ENCODE results near the gene MAP3K10.

Gene MAP3K10

DNA sequence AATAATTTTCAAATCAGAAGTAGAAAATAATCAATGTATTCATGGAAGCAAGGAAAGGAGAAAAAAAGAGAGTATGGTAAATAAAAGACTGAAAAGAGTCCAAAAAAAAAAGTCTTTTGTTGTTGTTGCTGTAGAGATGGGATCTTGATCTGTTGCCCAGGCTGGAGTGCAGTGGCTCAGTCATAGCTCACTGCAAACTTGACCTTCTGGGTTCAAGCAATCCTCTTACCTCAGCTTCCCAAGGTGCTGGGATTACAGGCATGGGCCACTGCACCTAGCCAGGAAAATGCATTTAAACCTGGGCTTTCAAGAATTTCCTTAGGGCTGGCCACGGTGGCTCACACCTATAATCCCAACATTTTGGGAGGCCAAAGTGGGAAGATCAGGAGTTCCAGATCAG, 7.0 kb upstream of the MAP3K10 start:
- in situ Hi-C loops (cut with HindIII; ENCODE audit: low pct_unique_long_range_greater_than_20kb, low sequenced_read_pairs): no loop called here
- DNase-seq (ENCODE audit: low read depth in 1 of 2, low spot score in 1 of 2): no peak
- no peak for TF ChIP-seq JUND (IDR thresholded peaks at IDR 0.05; ENCODE audit: low read depth)

DNA sequence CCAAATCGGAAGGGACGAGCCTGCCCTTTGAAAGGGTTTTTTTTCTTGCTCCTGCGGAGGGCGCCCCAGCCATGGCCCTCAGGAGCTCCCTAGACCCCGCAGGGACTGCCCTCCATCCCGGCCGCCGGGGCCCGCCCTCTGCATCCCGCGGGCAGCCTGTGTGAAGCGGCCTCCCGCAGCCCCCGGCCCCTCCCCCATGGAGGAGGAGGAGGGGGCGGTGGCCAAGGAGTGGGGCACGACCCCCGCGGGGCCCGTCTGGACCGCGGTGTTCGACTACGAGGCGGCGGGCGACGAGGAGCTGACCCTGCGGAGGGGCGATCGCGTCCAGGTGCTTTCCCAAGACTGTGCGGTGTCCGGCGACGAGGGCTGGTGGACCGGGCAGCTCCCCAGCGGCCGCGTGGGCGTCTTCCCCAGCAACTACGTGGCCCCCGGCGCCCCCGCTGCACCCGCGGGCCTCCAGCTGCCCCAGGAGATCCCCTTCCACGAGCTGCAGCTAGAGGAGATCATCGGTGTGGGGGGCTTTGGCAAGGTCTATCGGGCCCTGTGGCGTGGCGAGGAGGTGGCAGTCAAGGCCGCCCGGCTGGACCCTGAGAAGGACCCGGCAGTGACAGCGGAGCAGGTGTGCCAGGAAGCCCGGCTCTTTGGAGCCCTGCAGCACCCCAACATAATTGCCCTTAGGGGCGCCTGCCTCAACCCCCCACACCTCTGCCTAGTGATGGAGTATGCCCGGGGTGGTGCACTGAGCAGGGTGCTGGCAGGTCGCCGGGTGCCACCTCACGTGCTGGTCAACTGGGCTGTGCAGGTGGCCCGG, 815 bp downstream of the MAP3K10 start:
- TF ChIP-seq JUND (IDR thresholded peaks at IDR 0.05; ENCODE audit: low read depth): no peak
- peak in 1 of 2 experiments; percentile 12 for DNase-seq (ENCODE audit: low read depth in 1 of 2, low spot score in 1 of 2)
- in situ Hi-C loops (cut with HindIII; ENCODE audit: low pct_unique_long_range_greater_than_20kb, low sequenced_read_pairs): no loop called here

GRCh38 chr19:40192758-40193586, 1.7 kb downstream of the MAP3K10 start:
- TF ChIP-seq JUND (IDR thresholded peaks at IDR 0.05; ENCODE audit: low read depth): no peak
- in situ Hi-C loops (cut with HindIII; ENCODE audit: low pct_unique_long_range_greater_than_20kb, low sequenced_read_pairs): no loop called here
- no peak for DNase-seq (ENCODE audit: low read depth in 1 of 2, low spot score in 1 of 2)

GRCh38 chr19:40193587-40193849, 2.3 kb downstream of the MAP3K10 start:
- in situ Hi-C loops (cut with HindIII; ENCODE audit: low pct_unique_long_range_greater_than_20kb, low sequenced_read_pairs): no loop called here
- no peak for TF ChIP-seq JUND (IDR thresholded peaks at IDR 0.05; ENCODE audit: low read depth)
- DNase-seq (ENCODE audit: low read depth in 1 of 2, low spot score in 1 of 2): no peak

DNA sequence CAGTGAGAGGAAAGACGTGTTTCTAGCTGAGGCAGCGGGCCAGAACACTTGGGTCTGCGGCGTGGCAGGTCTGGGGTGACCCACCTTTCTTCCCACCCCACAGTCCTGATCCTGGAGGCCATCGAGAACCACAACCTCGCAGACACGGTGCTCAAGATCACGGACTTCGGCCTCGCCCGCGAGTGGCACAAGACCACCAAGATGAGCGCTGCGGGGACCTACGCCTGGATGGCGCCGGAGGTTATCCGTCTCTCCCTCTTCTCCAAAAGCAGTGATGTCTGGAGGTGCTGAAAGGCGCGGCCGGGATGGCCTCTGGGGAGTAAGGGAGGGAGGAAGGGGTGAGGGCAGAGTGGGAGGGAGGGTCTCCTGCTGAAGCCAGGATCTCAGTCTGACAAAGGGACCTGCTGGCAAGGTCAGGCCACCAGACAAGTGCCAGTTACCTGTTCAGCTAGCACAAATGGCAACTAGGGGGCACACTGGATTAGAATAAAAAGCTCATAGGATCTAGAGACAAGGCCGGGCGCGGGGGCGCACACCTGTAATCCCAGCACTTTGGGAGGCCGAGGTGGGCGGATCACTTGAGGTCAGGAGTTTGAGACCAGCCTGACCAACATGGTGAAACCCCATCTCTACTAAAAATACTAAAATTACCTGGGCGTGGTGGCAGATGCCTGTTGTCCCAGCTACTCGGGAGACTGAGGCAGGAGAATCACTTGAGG, 7.2 kb downstream of the MAP3K10 start:
- in situ Hi-C loops (cut with HindIII; ENCODE audit: low pct_unique_long_range_greater_than_20kb, low sequenced_read_pairs): no loop called here
- no peak for TF ChIP-seq JUND (IDR thresholded peaks at IDR 0.05; ENCODE audit: low read depth)
- no peak for DNase-seq (ENCODE audit: low read depth in 1 of 2, low spot score in 1 of 2)

- no peak for DNase-seq (ENCODE audit: low read depth in 1 of 2, low spot score in 1 of 2)
- in situ Hi-C loops (cut with HindIII; ENCODE audit: low pct_unique_long_range_greater_than_20kb, low sequenced_read_pairs): no loop called here
- no peak for TF ChIP-seq JUND (IDR thresholded peaks at IDR 0.05; ENCODE audit: low read depth)
Measured at GRCh38 chr19:40200341-40201099, 9.3 kb downstream of the MAP3K10 start.

DNA sequence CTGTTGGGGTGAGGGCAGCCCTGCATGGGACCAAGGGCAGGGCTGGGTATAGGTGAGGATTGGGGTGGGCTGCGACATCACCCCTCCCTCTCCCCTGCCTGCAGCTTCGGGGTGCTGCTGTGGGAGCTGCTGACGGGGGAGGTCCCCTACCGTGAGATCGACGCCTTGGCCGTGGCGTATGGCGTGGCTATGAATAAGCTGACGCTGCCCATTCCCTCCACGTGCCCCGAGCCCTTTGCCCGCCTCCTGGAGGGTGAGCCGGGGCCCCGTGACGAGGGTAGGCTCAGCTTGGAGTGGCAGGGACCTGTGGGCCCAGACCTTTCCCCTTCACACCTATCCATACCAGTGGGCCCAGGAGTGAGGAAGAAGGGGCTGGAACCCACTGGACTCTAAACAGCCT, 13.2 kb downstream of the MAP3K10 start:
- in situ Hi-C loops (cut with HindIII; ENCODE audit: low pct_unique_long_range_greater_than_20kb, low sequenced_read_pairs): no loop called here
- no peak for TF ChIP-seq JUND (IDR thresholded peaks at IDR 0.05; ENCODE audit: low read depth)
- DNase-seq (ENCODE audit: low read depth in 1 of 2, low spot score in 1 of 2): no peak

DNA sequence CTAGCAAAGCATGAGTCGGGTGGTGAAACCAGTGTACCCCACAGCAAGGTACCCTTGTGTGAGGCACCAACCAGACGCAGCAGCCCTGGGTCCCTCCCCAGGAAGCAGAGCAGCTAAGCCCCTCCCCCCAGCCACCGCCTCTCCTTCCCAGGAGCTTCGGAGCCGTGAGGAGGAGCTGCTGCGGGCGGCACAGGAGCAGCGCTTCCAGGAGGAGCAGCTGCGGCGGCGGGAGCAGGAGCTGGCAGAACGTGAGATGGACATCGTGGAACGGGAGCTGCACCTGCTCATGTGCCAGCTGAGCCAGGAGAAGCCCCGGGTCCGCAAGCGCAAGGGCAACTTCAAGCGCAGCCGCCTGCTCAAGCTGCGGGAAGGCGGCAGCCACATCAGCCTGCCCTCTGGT, 14.5 kb downstream of the MAP3K10 start:
- DNase-seq (ENCODE audit: low read depth in 1 of 2, low spot score in 1 of 2): no peak
- no peak for TF ChIP-seq JUND (IDR thresholded peaks at IDR 0.05; ENCODE audit: low read depth)
- in situ Hi-C loops (cut with HindIII; ENCODE audit: low pct_unique_long_range_greater_than_20kb, low sequenced_read_pairs): no loop called here

- TF ChIP-seq JUND (IDR thresholded peaks at IDR 0.05; ENCODE audit: low read depth): no peak
- DNase-seq (ENCODE audit: low read depth in 1 of 2, low spot score in 1 of 2): no peak
- in situ Hi-C loops (cut with HindIII; ENCODE audit: low pct_unique_long_range_greater_than_20kb, low sequenced_read_pairs): no loop called here
Measured at GRCh38 chr19:40208602-40209001, 17.4 kb downstream of the MAP3K10 start.

- TF ChIP-seq JUND (IDR thresholded peaks at IDR 0.05; ENCODE audit: low read depth): no peak
- in situ Hi-C loops (cut with HindIII; ENCODE audit: low pct_unique_long_range_greater_than_20kb, low sequenced_read_pairs): no loop called here
- DNase-seq (ENCODE audit: low read depth in 1 of 2, low spot score in 1 of 2): peak in 1 of 2 experiments; percentile 9
Measured at GRCh38 chr19:40210889-40211288, 19.7 kb downstream of the MAP3K10 start.

DNA sequence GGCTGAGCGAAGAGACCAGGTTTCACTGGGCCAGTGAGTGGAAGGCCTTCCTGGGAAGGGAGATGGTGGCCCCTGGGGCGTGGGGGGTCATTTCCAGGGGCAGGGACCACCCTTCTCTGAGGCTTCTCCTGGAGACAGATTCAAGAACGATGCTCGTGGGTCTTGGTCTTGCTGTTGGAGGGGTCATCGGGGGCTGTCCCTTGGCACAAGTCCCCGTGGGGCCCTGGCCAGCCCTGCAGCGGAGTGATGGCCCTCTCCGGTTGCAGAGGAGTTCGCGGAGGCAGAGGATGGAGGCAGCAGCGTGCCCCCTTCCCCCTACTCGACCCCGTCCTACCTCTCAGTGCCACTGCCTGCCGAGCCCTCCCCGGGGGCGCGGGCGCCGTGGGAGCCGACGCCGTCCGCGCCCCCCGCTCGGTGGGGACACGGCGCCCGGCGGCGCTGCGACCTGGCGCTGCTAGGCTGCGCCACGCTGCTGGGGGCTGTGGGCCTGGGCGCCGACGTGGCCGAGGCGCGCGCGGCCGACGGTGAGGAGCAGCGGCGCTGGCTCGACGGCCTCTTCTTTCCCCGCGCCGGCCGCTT, 22.1 kb downstream of the MAP3K10 start:
- no peak for TF ChIP-seq JUND (IDR thresholded peaks at IDR 0.05; ENCODE audit: low read depth)
- DNase-seq (ENCODE audit: low read depth in 1 of 2, low spot score in 1 of 2): no peak
- in situ Hi-C loops (cut with HindIII; ENCODE audit: low pct_unique_long_range_greater_than_20kb, low sequenced_read_pairs): no loop called here
